SK-N-SH (cell line): ENCODE results near the gene ST6GALNAC3. TPM values are rescaled to one million over a fixed set of nuclear protein-coding genes. Genes with fewer than 3 reads are reported as not detected.

ENCODE experiments used
- CTCF ChIA-PET: fragments of 300-600, 350-600 bp; formaldehyde crosslinking; extraction: SDS; loops from one replicate; lab custom pipeline; 2021; lab: Yijun Ruan, JAX
- POLR2A ChIA-PET: fragments of 350-600 bp; sonication (Branson Sonifier 250); formaldehyde crosslinking; extraction: SDS; loops from one replicate; lab custom pipeline; 2020; ENCODE audit warnings: antibody characterized with exemption, inconsistent platforms; lab: Yijun Ruan, JAX
- DNase-seq: peaks from one replicate; pipeline ENCODE4 v3.0.0; 2012
- H2AFZ ChIP-seq: fragments of 200-600 bp; sonication (generic); 2 replicates; pipeline ENCODE4 v1.8.1; 2016; ENCODE audit warnings: antibody characterized with exemption, mild to moderate bottlenecking, low read depth
- H3F3A ChIP-seq: fragments of 200-600 bp; sonication (generic); replicated peaks from 2 replicates; pipeline ENCODE3; 2016; ENCODE audit warnings: antibody characterized with exemption, mild to moderate bottlenecking; ENCODE audit not compliant: insufficient read depth
- H3K27ac ChIP-seq, 2 experiments: fragments of 200-500 bp in 1 of 2; fragments of 200-600 bp in 1 of 2; sonication (Bioruptor generic) in 1 of 2; sonication (generic), shearing (Covaris generic) in 1 of 2; 2 replicates each; pipeline versions ENCODE4 v1.5.1 to v1.6.1; 2014 to 2016; ENCODE audit warnings: low read depth in 2 of 2, inconsistent platforms in 1 of 2, low read length in 1 of 2, mild to moderate bottlenecking in 1 of 2, mixed read lengths in 1 of 2
- H3K27me3 ChIP-seq: fragments of 200-600 bp; sonication (generic), shearing (Covaris generic); 2 replicates; pipeline ENCODE4 v1.6.1; 2016; ENCODE audit warnings: mixed run types; ENCODE audit not compliant: insufficient read depth
- H3K36me3 ChIP-seq, 2 experiments: fragments of 200-500 bp in 1 of 2; fragments of 200-600 bp in 1 of 2; sonication (Bioruptor generic) in 1 of 2; sonication (generic) in 1 of 2; replicated peaks in 1 of 2; 2 replicates each; pipeline versions ENCODE3 to v1.5.1; 2014 to 2016; ENCODE audit warnings: low read length in 1 of 2, mild to moderate bottlenecking in 1 of 2; ENCODE audit not compliant: insufficient read depth in 2 of 2, control insufficient read depth in 1 of 2
- H3K4me1 ChIP-seq, 2 experiments: fragments of 200-500 bp in 1 of 2; fragments of 200-600 bp in 1 of 2; sonication (Bioruptor generic) in 1 of 2; sonication (generic), shearing (Covaris generic) in 1 of 2; 2 replicates each; pipeline versions ENCODE4 v1.5.1 to v1.6.1; 2014 to 2016; ENCODE audit warnings: low read depth in 1 of 2, low read length in 1 of 2, mixed run types in 1 of 2; ENCODE audit not compliant: insufficient read depth in 2 of 2, control insufficient read depth in 1 of 2
- H3K4me2 ChIP-seq: fragments of 200-600 bp; sonication (generic), shearing (Covaris generic); 2 replicates; pipeline ENCODE4 v1.6.1; 2017; ENCODE audit warnings: mixed run types
- H3K4me3 ChIP-seq, 2 experiments: fragments of 200-500 bp in 1 of 2; fragments of 200-600 bp in 1 of 2; sonication (Bioruptor generic) in 1 of 2; sonication (generic), shearing (Covaris generic) in 1 of 2; 2 replicates each; pipeline versions ENCODE4 v1.5.1 to v1.8.1; 2014 to 2016; ENCODE audit warnings: low read depth in 2 of 2, inconsistent platforms in 1 of 2, low read length in 1 of 2, mild to moderate bottlenecking in 1 of 2, mixed read lengths in 1 of 2, moderate library complexity in 1 of 2
- H3K79me2 ChIP-seq: fragments of 200-600 bp; sonication (generic); 2 replicates; pipeline ENCODE4 v1.8.1; 2017; ENCODE audit warnings: mild to moderate bottlenecking; ENCODE audit not compliant: insufficient read depth
- H3K9ac ChIP-seq: fragments of 200-600 bp; sonication (generic); 2 replicates; pipeline ENCODE4 v1.6.1; 2017; ENCODE audit warnings: mixed run types
- H3K9me2 ChIP-seq: fragments of 200-600 bp; sonication (generic); 2 replicates; pipeline ENCODE4 v1.6.1; 2017; ENCODE audit warnings: mixed run types
- H3K9me3 ChIP-seq: fragments of 200-600 bp; sonication (generic); 2 replicates; pipeline ENCODE4 v1.6.1; 2017; ENCODE audit warnings: mixed run types, mild to moderate bottlenecking, moderate library complexity
- H4K20me1 ChIP-seq: fragments of 200-600 bp; sonication (generic); 2 replicates; pipeline ENCODE4 v1.6.1; 2017; ENCODE audit warnings: mild to moderate bottlenecking, mixed run types; ENCODE audit not compliant: insufficient read depth
- FOSL2 ChIP-seq: IDR thresholded peaks from 2 replicates; pipeline ENCODE4 v1.4.0; 2012; ENCODE audit warnings: low read depth, mild to moderate bottlenecking, moderate library complexity, borderline replicate concordance
- NRF1 ChIP-seq: IDR thresholded peaks from 2 replicates; pipeline ENCODE4 v1.6.1; 2012; ENCODE audit warnings: low read depth, mild to moderate bottlenecking, low read length
- RFX5 ChIP-seq: IDR thresholded peaks from 2 replicates; pipeline ENCODE4 v1.6.1; 2012; ENCODE audit warnings: mild to moderate bottlenecking, improper control_type of control experiment, low read length
- SIN3A ChIP-seq: IDR thresholded peaks from 2 replicates; pipeline ENCODE4 v1.6.1; 2012; ENCODE audit warnings: low read depth, mild to moderate bottlenecking, low read length, moderate library complexity, borderline replicate concordance
- SMC3 ChIP-seq: IDR thresholded peaks from 2 replicates; pipeline ENCODE4 v1.6.1; 2012; ENCODE audit warnings: low read depth, low read length, improper control_type of control experiment
- YY1 ChIP-seq: IDR thresholded peaks from 2 replicates; pipeline ENCODE4 v1.4.0; 2012; ENCODE audit warnings: low read depth, mild to moderate bottlenecking
- WGBS: methylation state at CpG from one replicate; pipeline ENCODE4 v1.1.6; 2017; ENCODE audit warnings: low lambda C conversion rate; 5-methylcytosine and 5-hydroxymethylcytosine counted together
- polyA plus RNA-seq, 3 experiments: library from polyadenylated mRNA; depleted of rRNA; stranded (reverse); fragments of >200 nt; gene quantifications; 2 replicates each; pipeline ENCODE4 v1.2.3, GENCODE V29; 2012
- TF ChIP-seq, protein P1 (sequence below): IDR thresholded peaks from 2 replicates; pipeline ENCODE4 v1.4.0; 2012; ENCODE audit warnings: low read depth, borderline replicate concordance
- TF ChIP-seq, protein P2 (sequence below): IDR thresholded peaks from 2 replicates; pipeline ENCODE4 v1.4.0; 2012; ENCODE audit warnings: low read depth
- TF ChIP-seq, protein P3 (sequence below): fragments of 150-350 bp; IDR thresholded peaks from 2 replicates; pipeline ENCODE4 v1.6.1; 2016; ENCODE audit warnings: mild to moderate bottlenecking, low read depth, low read length

Gene ST6GALNAC3
- polyA plus RNA-seq, 1 of the 3 experiments (the other 2 are of a cell fraction): 8.1 TPM

DNA sequence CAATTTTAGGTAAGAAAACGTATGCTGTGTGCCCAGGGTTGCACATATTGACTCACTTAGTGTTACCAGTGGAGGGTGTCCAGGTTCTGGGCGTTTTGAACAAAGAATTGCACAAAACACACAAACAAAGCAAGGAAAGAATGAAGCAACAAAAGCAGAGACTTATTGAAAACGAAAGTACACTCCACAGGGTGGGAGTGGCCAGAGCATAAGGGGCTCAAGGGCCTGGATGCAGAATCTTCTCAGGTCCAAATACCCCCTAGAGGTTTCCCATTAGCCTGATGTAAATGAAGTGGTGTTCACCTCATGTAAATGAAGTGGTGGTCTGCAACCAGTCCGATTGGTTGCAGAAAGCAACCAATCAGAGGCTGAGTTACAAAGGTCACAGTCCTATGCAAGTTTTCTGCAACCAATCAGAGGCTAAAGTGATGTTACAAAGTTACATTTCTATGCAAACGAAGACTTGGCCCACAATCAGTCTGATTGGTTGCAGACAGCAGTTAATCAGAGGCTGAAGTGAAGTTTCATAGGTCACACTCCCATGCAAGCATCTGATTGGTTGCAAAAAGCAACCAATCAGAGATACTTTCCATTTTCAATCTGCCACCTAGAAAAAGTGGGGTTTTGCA is 228.3 kb downstream of the ST6GALNAC3 start:
- Histone ChIP-seq H3K9ac (no peak overlapping the region), H3K4me2 (no peak overlapping the region), H4K20me1 (no peaks in the 10 kb centered on the region), H3K36me3 (no peaks in the 10 kb centered on the region), H3K79me2 (no peaks in the 10 kb centered on the region), H3K27ac (no peak overlapping the region), H3K27me3 (no peaks in the 10 kb centered on the region), H3K9me2 (no peaks in the 10 kb centered on the region), H3K4me1 (no peaks in the 10 kb centered on the region; a peak in 2 of 4 replicates), H3F3A (no peaks in the 10 kb centered on the region), H3K4me3 (no peak overlapping the region), H3K9me3 (no peaks in the 10 kb centered on the region), H2AFZ (no peak overlapping the region)
- WGBS: 78% methylated on average over 5 of the region's 5 CpGs
- no peak for DNase-seq
- ChIA-PET CTCF (interaction anchor here (0.6 kb wide), 1 partner anchor 21 kb away, joined by 3 read pairs; no protein-coding TSS in a partner anchor), POLR2A (no interaction called here)
- TF ChIP-seq SMC3 (no peak), NRF1 (no peak), SIN3A (no peak), RFX5 (no peak), FOSL2 (no peak), YY1 (no peak)
- TF ChIP-seq, protein P1, sequence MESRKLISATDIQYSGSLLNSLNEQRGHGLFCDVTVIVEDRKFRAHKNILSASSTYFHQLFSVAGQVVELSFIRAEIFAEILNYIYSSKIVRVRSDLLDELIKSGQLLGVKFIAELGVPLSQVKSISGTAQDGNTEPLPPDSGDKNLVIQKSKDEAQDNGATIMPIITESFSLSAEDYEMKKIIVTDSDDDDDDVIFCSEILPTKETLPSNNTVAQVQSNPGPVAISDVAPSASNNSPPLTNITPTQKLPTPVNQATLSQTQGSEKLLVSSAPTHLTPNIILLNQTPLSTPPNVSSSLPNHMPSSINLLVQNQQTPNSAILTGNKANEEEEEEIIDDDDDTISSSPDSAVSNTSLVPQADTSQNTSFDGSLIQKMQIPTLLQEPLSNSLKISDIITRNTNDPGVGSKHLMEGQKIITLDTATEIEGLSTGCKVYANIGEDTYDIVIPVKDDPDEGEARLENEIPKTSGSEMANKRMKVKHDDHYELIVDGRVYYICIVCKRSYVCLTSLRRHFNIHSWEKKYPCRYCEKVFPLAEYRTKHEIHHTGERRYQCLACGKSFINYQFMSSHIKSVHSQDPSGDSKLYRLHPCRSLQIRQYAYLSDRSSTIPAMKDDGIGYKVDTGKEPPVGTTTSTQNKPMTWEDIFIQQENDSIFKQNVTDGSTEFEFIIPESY: no peak
- TF ChIP-seq, protein P2, sequence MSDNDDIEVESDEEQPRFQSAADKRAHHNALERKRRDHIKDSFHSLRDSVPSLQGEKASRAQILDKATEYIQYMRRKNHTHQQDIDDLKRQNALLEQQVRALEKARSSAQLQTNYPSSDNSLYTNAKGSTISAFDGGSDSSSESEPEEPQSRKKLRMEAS: no peak

DNA sequence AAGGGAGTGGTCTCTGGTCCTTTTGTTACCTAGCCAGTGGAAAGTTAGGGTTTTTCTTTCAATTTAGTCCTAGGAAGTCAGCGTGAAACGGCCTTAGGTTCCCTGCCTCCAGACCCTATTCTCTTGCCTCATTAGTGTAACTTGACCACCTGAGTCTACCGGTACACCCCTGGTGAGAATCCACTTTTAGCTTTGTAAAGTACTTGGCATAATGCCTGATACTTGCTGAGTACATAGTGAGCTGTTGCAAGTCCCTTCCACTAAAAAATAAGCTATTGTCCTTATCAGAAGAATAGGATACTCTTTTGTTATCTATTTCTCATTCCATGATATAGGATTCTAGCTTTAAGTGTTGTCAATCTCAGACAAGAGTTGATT is 228.8 kb downstream of the ST6GALNAC3 start:
- no peak overlapping the region for H3K4me3 ChIP-seq
- no peaks in the 10 kb centered on the region for H4K20me1 ChIP-seq
- no peaks in the 10 kb centered on the region for H3K79me2 ChIP-seq
- CTCF ChIA-PET: interaction anchor here (0.6 kb wide), 1 partner anchor 22 kb away, joined by 3 read pairs; no protein-coding TSS in a partner anchor
- WGBS: 84% methylated on average over 3 of the region's 3 CpGs
- DNase-seq: no peak
- no peak overlapping the region for H3K4me2 ChIP-seq
- no peaks in the 10 kb centered on the region for H3F3A ChIP-seq
- no peaks in the 10 kb centered on the region; a peak in 2 of 4 replicates for H3K4me1 ChIP-seq
- H3K27me3 ChIP-seq: no peaks in the 10 kb centered on the region
- TF ChIP-seq, protein P3, sequence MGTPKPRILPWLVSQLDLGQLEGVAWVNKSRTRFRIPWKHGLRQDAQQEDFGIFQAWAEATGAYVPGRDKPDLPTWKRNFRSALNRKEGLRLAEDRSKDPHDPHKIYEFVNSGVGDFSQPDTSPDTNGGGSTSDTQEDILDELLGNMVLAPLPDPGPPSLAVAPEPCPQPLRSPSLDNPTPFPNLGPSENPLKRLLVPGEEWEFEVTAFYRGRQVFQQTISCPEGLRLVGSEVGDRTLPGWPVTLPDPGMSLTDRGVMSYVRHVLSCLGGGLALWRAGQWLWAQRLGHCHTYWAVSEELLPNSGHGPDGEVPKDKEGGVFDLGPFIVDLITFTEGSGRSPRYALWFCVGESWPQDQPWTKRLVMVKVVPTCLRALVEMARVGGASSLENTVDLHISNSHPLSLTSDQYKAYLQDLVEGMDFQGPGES: no peak
- POLR2A ChIA-PET: no interaction called here
- H3K9me3 ChIP-seq: no peaks in the 10 kb centered on the region
- no peak overlapping the region for H3K27ac ChIP-seq
- H2AFZ ChIP-seq: no peak overlapping the region
- no peak overlapping the region for H3K9ac ChIP-seq
- no peaks in the 10 kb centered on the region for H3K36me3 ChIP-seq
- H3K9me2 ChIP-seq: no peaks in the 10 kb centered on the region
